Coronary artery (tissue), 2 donors: ENCODE results near the gene VSTM2B.
"Not testable (repeated sequence)": the region's sequence is repeated elsewhere in the genome, so short reads cannot be mapped to it uniquely, and the experiment has no call there.

Experiments used
- DNase-seq: peaks from one replicate; pipeline ENCODE4 v3.0.0-alpha.2; 2017; ENCODE audit warnings: low spot score
- H3K27ac ChIP-seq, 2 donors: fragments of 200-600 bp; sonication (generic); one replicate each; pipeline ENCODE4 v1.5.1; 2016 to 2019
- H3K4me3 ChIP-seq: fragments of 200-600 bp; sonication (generic); 2 replicates; pipeline ENCODE4 v1.5.1; 2016; ENCODE audit warnings: mild to moderate bottlenecking, moderate library complexity
- TF ChIP-seq, protein P1 (sequence below): fragments of 200-600 bp; sonication (generic); IDR thresholded peaks from one replicate; pipeline ENCODE4 v1.5.1; 2019; ENCODE audit warnings: antibody characterized with exemption

Gene VSTM2B

DNA sequence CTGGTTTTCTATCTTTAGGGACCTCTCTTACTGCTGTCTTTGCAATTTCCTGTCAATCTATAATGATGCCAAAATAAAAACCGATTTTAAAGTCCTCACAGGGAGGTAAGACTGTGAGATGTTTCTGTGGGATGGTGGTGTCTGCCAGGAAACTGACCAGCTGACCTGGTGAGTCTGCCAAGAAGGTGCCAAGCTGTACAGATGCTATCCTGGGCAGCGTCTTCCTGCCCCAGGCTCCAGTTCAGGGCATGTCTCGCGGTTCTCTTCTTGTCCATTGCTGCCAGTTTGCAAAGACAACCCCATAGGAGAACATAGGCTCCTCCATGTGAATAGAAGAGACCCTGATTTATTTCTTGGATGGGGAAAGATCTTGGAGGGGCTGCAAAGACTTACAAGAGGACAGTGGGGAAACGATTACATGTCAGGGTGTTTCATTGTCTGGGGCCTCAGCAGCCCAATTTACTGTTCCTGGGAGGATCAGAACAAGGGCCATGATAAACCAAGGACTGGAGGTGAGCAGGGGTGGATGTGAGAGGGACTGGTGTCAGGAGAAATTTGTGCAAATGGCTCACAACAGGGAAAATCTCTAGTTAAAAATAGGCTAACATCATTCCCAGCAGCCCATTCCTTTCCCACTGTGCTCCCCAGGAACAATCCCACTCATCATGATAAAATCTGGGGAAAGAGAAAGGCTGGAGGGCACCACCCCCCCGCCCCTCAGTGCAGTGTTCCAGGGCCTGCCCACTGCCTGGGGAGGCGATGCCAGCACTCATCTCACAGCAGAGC, 42.7 kb upstream of the VSTM2B start:
- no peak overlapping the region for H3K27ac ChIP-seq
- no peak for DNase-seq
- H3K4me3 ChIP-seq: no peak overlapping the region
- TF ChIP-seq, protein P1, sequence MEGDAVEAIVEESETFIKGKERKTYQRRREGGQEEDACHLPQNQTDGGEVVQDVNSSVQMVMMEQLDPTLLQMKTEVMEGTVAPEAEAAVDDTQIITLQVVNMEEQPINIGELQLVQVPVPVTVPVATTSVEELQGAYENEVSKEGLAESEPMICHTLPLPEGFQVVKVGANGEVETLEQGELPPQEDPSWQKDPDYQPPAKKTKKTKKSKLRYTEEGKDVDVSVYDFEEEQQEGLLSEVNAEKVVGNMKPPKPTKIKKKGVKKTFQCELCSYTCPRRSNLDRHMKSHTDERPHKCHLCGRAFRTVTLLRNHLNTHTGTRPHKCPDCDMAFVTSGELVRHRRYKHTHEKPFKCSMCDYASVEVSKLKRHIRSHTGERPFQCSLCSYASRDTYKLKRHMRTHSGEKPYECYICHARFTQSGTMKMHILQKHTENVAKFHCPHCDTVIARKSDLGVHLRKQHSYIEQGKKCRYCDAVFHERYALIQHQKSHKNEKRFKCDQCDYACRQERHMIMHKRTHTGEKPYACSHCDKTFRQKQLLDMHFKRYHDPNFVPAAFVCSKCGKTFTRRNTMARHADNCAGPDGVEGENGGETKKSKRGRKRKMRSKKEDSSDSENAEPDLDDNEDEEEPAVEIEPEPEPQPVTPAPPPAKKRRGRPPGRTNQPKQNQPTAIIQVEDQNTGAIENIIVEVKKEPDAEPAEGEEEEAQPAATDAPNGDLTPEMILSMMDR: no peak

DNA sequence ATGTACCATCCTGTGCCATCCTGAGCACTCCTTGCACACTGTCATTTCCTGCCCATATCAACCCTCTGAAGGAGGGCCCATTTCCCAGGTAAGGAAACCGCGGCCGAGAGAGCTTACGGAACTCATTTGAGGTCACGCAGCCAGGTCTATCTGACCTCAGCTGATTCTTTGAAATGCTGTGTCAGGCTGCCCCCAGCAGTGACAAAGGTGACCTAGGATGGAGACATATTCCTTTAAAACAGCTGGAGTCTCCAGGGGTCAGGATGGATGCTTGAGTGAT, 42.2 kb upstream of the VSTM2B start:
- DNase-seq: peak; percentile 38
- Histone ChIP-seq H3K27ac (no peak overlapping the region), H3K4me3 (no peak overlapping the region)
- TF ChIP-seq, protein P1: no peak

- H3K27ac ChIP-seq: no peak overlapping the region
- H3K4me3 ChIP-seq: no peak overlapping the region
- TF ChIP-seq, protein P1: no peak
- peak; percentile 45 for DNase-seq
Observed at GRCh38 chr19:29483944-29484581, 41.7 kb upstream of the VSTM2B start.

DNA sequence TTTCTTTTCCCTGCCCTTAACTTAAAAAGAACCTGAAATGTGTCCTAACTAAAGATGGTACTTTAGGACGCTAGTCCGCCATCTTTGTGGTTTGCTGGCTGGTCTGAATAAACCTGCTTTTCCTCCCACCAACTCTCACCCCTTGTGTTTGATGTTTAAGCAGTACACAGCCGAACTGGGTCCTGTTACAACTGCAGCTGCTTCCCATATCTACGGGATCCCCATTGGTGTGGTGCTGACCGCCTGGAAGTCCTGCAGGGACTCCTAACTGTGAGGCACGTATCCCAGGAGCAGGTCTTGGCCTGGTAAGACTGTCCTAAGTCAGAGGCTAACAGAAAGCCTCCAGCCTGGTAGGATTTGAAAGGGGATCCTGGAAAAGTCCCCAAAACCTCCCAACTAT, 40.9 kb upstream of the VSTM2B start:
- TF ChIP-seq, protein P1: no peak
- peak; percentile 38 for DNase-seq
- Histone ChIP-seq H3K4me3 (no peak overlapping the region), H3K27ac (no peak overlapping the region)

- TF ChIP-seq, protein P1: no peak
- Histone ChIP-seq H3K4me3 (no peak overlapping the region), H3K27ac (no peak overlapping the region)
- DNase-seq: peak; percentile 49
Observed at GRCh38 chr19:29485293-29485692, 40.5 kb upstream of the VSTM2B start.

DNA sequence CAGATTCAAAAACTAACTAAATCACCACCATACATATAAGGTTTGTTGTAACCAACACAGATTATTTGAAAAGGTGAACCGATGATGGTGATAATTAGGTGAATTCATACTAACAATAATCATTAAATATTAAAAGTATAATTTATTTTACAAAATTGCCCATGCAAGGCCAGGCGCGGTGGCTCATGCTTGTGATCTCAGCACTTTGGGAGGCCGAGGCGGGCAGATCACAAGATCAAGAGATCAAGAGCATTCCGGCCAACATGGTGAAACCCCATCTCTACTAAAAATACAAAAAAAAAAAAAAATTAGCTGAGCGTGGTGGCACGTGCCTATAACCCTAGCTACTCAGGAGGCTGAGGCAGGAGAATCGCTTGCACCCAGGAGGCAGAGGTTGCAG, 38.8 kb upstream of the VSTM2B start:
- H3K27ac ChIP-seq, DNase-seq, H3K4me3 ChIP-seq: not testable (repeated sequence)

DNA sequence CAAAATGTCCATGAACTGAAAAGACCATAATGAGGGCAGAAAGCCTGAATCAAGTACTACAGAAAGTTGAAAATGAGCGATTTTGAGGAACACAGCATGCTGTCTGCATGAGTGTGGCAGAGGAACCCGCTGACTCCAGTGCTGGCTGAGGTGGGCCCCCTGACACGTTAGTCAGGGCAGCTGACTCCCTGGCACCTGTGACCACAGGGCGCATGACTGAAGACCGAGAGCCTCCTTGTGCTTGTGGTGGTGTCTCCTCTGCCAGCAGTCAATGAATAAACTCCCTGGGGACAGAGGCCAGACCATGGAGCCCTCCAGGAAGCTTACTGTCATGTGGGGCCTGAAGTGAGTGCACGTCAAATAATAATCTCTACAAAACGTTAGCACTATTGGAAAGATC, 38.4 kb upstream of the VSTM2B start:
- no peak overlapping the region for H3K4me3 ChIP-seq
- no peak overlapping the region for H3K27ac ChIP-seq
- DNase-seq: no peak
- TF ChIP-seq, protein P1: no peak
